ENCODE results near the gene FNIP1.
"Not testable (repeated sequence)": the region's sequence is repeated elsewhere in the genome, so short reads cannot be mapped to it uniquely, and the experiment has no call there.

Gene FNIP1

GRCh38 chr5:131641494-131641893, 155.3 kb downstream of the FNIP1 start:
- DNase-seq (ENCODE audit: extremely low read depth in 1 of 2, low read depth in 1 of 2): no peak

- DNase-seq (ENCODE audit: extremely low read depth in 1 of 2, low read depth in 1 of 2): peak in 1 of 2 donors; percentile 56
These were observed 156.6 kb downstream of the FNIP1 start for GRCh38 chr5:131640043-131640856.

GRCh38 chr5:131639148-131639547, 157.7 kb downstream of the FNIP1 start:
- no peak for DNase-seq (ENCODE audit: extremely low read depth in 1 of 2, low read depth in 1 of 2)

- DNase-seq (ENCODE audit: extremely low read depth in 1 of 2, low read depth in 1 of 2): no peak
These were observed 159.1 kb downstream of the FNIP1 start for GRCh38 chr5:131637694-131638093.

- no peak for DNase-seq (ENCODE audit: extremely low read depth in 1 of 2, low read depth in 1 of 2)
These were observed 160.9 kb downstream of the FNIP1 start for GRCh38 chr5:131635684-131636572.

GRCh38 chr5:131634996-131635683, 161.7 kb downstream of the FNIP1 start, which contains the start of gene RAPGEF6:
RAPGEF6 (minus strand) TSS chr5:131635229; CDS start chr5:131635030, 199 bp downstream.
- DNase-seq (ENCODE audit: extremely low read depth in 1 of 2, low read depth in 1 of 2): peak; percentile 87 to 99

GRCh38 chr5:131634666-131634995, 162.2 kb downstream of the FNIP1 start:
- peak; percentile 29 to 40 for DNase-seq (ENCODE audit: extremely low read depth in 1 of 2, low read depth in 1 of 2)

- DNase-seq (ENCODE audit: extremely low read depth in 1 of 2, low read depth in 1 of 2): no peak
These were observed 162.6 kb downstream of the FNIP1 start for GRCh38 chr5:131634238-131634637.

- no peak for DNase-seq (ENCODE audit: extremely low read depth in 1 of 2, low read depth in 1 of 2)
These were observed 163.0 kb downstream of the FNIP1 start for GRCh38 chr5:131633830-131634229.

- DNase-seq (ENCODE audit: extremely low read depth in 1 of 2, low read depth in 1 of 2): no peak
These were observed 165.9 kb downstream of the FNIP1 start for GRCh38 chr5:131630963-131631350.

- DNase-seq (ENCODE audit: extremely low read depth in 1 of 2, low read depth in 1 of 2): no peak
These were observed 166.4 kb downstream of the FNIP1 start for GRCh38 chr5:131630208-131630962.

- no peak for DNase-seq (ENCODE audit: extremely low read depth in 1 of 2, low read depth in 1 of 2)
These were observed 167.8 kb downstream of the FNIP1 start for GRCh38 chr5:131628990-131629389.

- DNase-seq (ENCODE audit: extremely low read depth in 1 of 2, low read depth in 1 of 2): no peak
These were observed 169.5 kb downstream of the FNIP1 start for GRCh38 chr5:131627207-131627865.

- no peak for DNase-seq (ENCODE audit: extremely low read depth in 1 of 2, low read depth in 1 of 2)
These were observed 174.2 kb downstream of the FNIP1 start for GRCh38 chr5:131622633-131623032.

- not testable (repeated sequence) for DNase-seq (ENCODE audit: extremely low read depth in 1 of 2, low read depth in 1 of 2)
These were observed 175.7 kb downstream of the FNIP1 start for GRCh38 chr5:131621164-131621563.

- no peak for DNase-seq (ENCODE audit: extremely low read depth in 1 of 2, low read depth in 1 of 2)
These were observed 177.7 kb downstream of the FNIP1 start for GRCh38 chr5:131619102-131619501.

GRCh38 chr5:131617140-131617822, 179.5 kb downstream of the FNIP1 start:
- no peak for DNase-seq (ENCODE audit: extremely low read depth in 1 of 2, low read depth in 1 of 2)

GRCh38 chr5:131615957-131616356, 180.9 kb downstream of the FNIP1 start:
- DNase-seq (ENCODE audit: extremely low read depth in 1 of 2, low read depth in 1 of 2): no peak

GRCh38 chr5:131613423-131613822, 183.4 kb downstream of the FNIP1 start:
- no peak for DNase-seq (ENCODE audit: extremely low read depth in 1 of 2, low read depth in 1 of 2)

GRCh38 chr5:131611064-131611381, 185.8 kb downstream of the FNIP1 start:
- no peak for DNase-seq (ENCODE audit: extremely low read depth in 1 of 2, low read depth in 1 of 2)
